Measurements from ENCODE around the gene RNF141.

DNA sequence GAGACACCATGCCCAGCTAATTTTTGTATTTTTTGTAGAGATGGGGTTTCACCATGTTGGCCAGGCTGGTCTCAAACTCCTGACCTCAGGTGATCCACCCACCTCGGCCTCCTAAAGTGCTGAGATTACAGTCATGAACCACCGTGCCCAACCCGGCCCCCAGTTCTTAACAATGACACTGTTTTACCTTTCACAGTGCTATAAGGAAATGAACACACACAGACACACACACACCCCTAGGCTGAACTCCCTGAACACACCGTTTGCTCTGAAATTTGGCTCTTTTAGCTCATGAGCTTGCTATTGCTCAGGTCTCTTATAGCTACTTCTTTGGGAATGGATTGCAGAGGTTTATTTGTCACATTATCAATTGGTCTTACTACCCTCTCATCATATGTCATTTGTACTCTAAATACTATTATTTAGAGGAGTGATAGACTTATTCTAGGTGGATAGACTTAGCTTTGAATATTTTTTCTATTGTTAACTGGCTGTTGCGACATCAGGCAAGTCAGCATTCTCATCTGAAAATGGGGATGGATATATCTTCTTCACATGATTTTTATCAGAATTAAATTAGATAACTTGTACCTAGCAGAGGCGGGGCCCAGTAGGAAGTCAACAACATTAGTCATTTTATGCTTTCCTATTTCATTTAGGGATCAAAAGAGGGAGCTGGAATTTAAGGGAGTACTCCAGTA is 25.4 kb upstream of the RNF141 start:
- TF ChIP-seq, protein P1, sequence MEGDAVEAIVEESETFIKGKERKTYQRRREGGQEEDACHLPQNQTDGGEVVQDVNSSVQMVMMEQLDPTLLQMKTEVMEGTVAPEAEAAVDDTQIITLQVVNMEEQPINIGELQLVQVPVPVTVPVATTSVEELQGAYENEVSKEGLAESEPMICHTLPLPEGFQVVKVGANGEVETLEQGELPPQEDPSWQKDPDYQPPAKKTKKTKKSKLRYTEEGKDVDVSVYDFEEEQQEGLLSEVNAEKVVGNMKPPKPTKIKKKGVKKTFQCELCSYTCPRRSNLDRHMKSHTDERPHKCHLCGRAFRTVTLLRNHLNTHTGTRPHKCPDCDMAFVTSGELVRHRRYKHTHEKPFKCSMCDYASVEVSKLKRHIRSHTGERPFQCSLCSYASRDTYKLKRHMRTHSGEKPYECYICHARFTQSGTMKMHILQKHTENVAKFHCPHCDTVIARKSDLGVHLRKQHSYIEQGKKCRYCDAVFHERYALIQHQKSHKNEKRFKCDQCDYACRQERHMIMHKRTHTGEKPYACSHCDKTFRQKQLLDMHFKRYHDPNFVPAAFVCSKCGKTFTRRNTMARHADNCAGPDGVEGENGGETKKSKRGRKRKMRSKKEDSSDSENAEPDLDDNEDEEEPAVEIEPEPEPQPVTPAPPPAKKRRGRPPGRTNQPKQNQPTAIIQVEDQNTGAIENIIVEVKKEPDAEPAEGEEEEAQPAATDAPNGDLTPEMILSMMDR (IDR thresholded peaks at IDR 0.05) = no peak
- TF ChIP-seq POLR2A (IDR thresholded peaks at IDR 0.05) = no peak

Measured in Peyer's patch (tissue), 4 donors.